Upper lobe of left lung (tissue), 6 donors: ENCODE measurements around the gene IBA57. TPM values are rescaled to one million over a fixed set of nuclear protein-coding genes. Genes with fewer than 3 reads are reported as not detected.

ENCODE experiments used
- ATAC-seq, 2 donors: fragments of 200-7000 bp; cut with Tn5 transposase; one replicate each; pipeline ENCODE4 v1.9.1; 2022; ENCODE audit warnings: mild to moderate bottlenecking in 2 of 2, moderate library complexity in 2 of 2; ENCODE audit not compliant: low FRiP score in 2 of 2
- DNase-seq, 2 donors: peaks; one replicate each; pipeline ENCODE4 v3.0.0-alpha.2; 2019 to 2020
- H3K27ac ChIP-seq, 4 donors: fragments of 200-600 bp; sonication (generic); one replicate each; pipeline ENCODE4 v1.5.1; 2016 to 2019
- H3K27me3 ChIP-seq, 4 donors: fragments of 200-600 bp; sonication (generic); one replicate each; pipeline ENCODE4 v1.5.1; 2017 to 2019
- H3K36me3 ChIP-seq, 4 donors: fragments of 200-600 bp; sonication (generic); one replicate each; pipeline ENCODE4 v1.5.1; 2016 to 2019
- H3K4me1 ChIP-seq, 4 donors: fragments of 200-600 bp; sonication (generic); one replicate each; pipeline ENCODE4 v1.5.1; 2018 to 2019
- H3K4me3 ChIP-seq, 4 donors: fragments of 200-600 bp; sonication (generic); one replicate each; pipeline ENCODE4 v1.5.1; 2017 to 2019; ENCODE audit warnings: mild to moderate bottlenecking in 2 of 4, moderate library complexity in 1 of 4
- H3K9me3 ChIP-seq, 4 donors: fragments of 200-600 bp; sonication (generic); one replicate each; pipeline ENCODE4 v1.5.1; 2018 to 2019
- CTCF ChIP-seq, 6 experiments: fragments of 450-650 bp in 4 of 6; fragments of 200-600 bp in 2 of 6; sonication (generic) in 2 of 6; IDR thresholded peaks; one replicate each; pipeline ENCODE4 v1.5.1; 2016 to 2019; ENCODE audit warnings: antibody characterized with exemption in 6 of 6
- EP300 ChIP-seq, 4 donors: sonication (generic); formaldehyde crosslinking; IDR thresholded peaks; one replicate each; pipeline ENCODE4 v1.5.1; 2017; ENCODE audit warnings: antibody characterized with exemption in 4 of 4, control low read depth in 2 of 4
- POLR2A ChIP-seq, 4 donors: fragments of 450-650 bp; IDR thresholded peaks; one replicate each; pipeline ENCODE4 v1.5.1; 2016 to 2017; ENCODE audit warnings: antibody characterized with exemption in 4 of 4, mild to moderate bottlenecking in 2 of 4
- POLR2AphosphoS5 ChIP-seq, 2 donors: sonication (generic); formaldehyde crosslinking; IDR thresholded peaks; one replicate each; pipeline ENCODE4 v1.5.1; 2017; ENCODE audit warnings: antibody characterized with exemption in 2 of 2
- WGBS, 2 donors: methylation state at CpG; one replicate each; pipeline ENCODE4 v1.1.5; 2017 to 2018; 5-methylcytosine and 5-hydroxymethylcytosine counted together
- total RNA-seq, 6 donors: library from RNA; depleted of rRNA in 4 of 6; stranded (reverse); fragments of >200 nt in 4 of 6; gene quantifications; one replicate each; pipeline versions ENCODE4 v1.1.0 to v1.2.1, GENCODE V29; 2016 to 2021
- donor health status: DM: no; HTN: no; CAD: no; lungs with moderate emphysema.
- donor health status: DM: no; HTN: yes; CAD: no; lungs with severe emphysema.

The IBA57 gene
- total RNA-seq, 6 donors from 2014 or later = 6.1 to 19.3 (median 13.9) TPM

GRCh38 chr1:228175316-228176023 lies 9.9 kb downstream of the IBA57 start:
- peaks cover 27 to 48% (median 39%) of the 10 kb centered on the region in 4 donors for H3K4me1 ChIP-seq
- H3K27me3 ChIP-seq = no peaks in the 10 kb centered on the region
- no peak for ATAC-seq

GRCh38 chr1:228176024-228176395 lies 10.4 kb downstream of the IBA57 start:
- no peaks in the 10 kb centered on the region for H3K27me3 ChIP-seq
- ATAC-seq (no peak), DNase-seq (no peak)
- H3K36me3 ChIP-seq = peaks cover 0 to 12% (median 7%) of the 10 kb centered on the region in 4 donors
- H3K27ac ChIP-seq = peak overlapping the region; percentile 33 to 86 (median 71)
- no peaks in the 10 kb centered on the region for H3K9me3 ChIP-seq
- peaks cover 30 to 51% (median 39%) of the 10 kb centered on the region in 4 donors for H3K4me1 ChIP-seq
- TF ChIP-seq EP300 (IDR thresholded peaks at IDR 0.05) = no peak
- TF ChIP-seq POLR2AphosphoS5 (IDR thresholded peaks at IDR 0.05) = no peak
- no peak for TF ChIP-seq POLR2A (IDR thresholded peaks at IDR 0.05)
- TF ChIP-seq CTCF (IDR thresholded peaks at IDR 0.05) = no peak
- 86% methylated on average over 4 of the region's 4 CpGs; no CpG with 5 or more reads in 1 of the 2 donors for WGBS, 2 donors
- H3K4me3 ChIP-seq = peak overlapping the region in 2 of 4 donors; percentile 34 to 46

More at GRCh38 chr1:228175316-228176023, 9.9 kb downstream of the IBA57 start:
- H3K9me3 ChIP-seq = no peaks in the 10 kb centered on the region
- DNase-seq = no peak
- H3K4me3 ChIP-seq = peak overlapping the region in 2 of 4 donors; percentile 34 to 46
- TF ChIP-seq POLR2A (IDR thresholded peaks at IDR 0.05) = no peak
- TF ChIP-seq EP300 (IDR thresholded peaks at IDR 0.05) = no peak
- TF ChIP-seq CTCF (IDR thresholded peaks at IDR 0.05) = no peak
- no peak for TF ChIP-seq POLR2AphosphoS5 (IDR thresholded peaks at IDR 0.05)
- 64 to 88% methylated on average over 7 to 18 of the region's 18 CpGs for WGBS, 2 donors
- peaks cover 0 to 12% (median 7%) of the 10 kb centered on the region in 4 donors for H3K36me3 ChIP-seq
- H3K27ac ChIP-seq = peak overlapping the region; percentile 58 to 86 (median 71)

- peaks cover 0 to 12% (median 7%) of the 10 kb centered on the region in 4 donors for H3K36me3 ChIP-seq
- peak overlapping the region; percentile 33 to 86 (median 71) for H3K27ac ChIP-seq
- H3K27me3 ChIP-seq = no peaks in the 10 kb centered on the region
- peaks cover 31 to 57% (median 41%) of the 10 kb centered on the region in 4 donors for H3K4me1 ChIP-seq
- peak overlapping the region in 2 of 4 donors; percentile 34 to 46 for H3K4me3 ChIP-seq
- WGBS, 2 donors = 70 to 92% methylated on average over 9 to 18 of the region's 19 CpGs
- DNase-seq (peak in 1 of 2 donors; percentile 79), ATAC-seq (no peak)
- no peaks in the 10 kb centered on the region for H3K9me3 ChIP-seq
- TF ChIP-seq POLR2AphosphoS5 (IDR thresholded peaks at IDR 0.05) (no peak), EP300 (IDR thresholded peaks at IDR 0.05) (no peak), CTCF (IDR thresholded peaks at IDR 0.05) (no peak), POLR2A (IDR thresholded peaks at IDR 0.05) (no peak)
These were observed 11.0 kb downstream of the IBA57 start for GRCh38 chr1:228176461-228177182.

- TF ChIP-seq POLR2AphosphoS5 (IDR thresholded peaks at IDR 0.05) (no peak), EP300 (IDR thresholded peaks at IDR 0.05) (no peak), POLR2A (IDR thresholded peaks at IDR 0.05) (no peak), CTCF (IDR thresholded peaks at IDR 0.05) (no peak)
- ATAC-seq (no peak), DNase-seq (no peak)
- Histone ChIP-seq H3K4me1 (peaks cover 31 to 61% (median 43%) of the 10 kb centered on the region in 4 donors), H3K27me3 (no peaks in the 10 kb centered on the region), H3K4me3 (peak overlapping the region in 1 of 4 donors; percentile 46), H3K9me3 (no peaks in the 10 kb centered on the region), H3K36me3 (peaks cover 0 to 12% (median 7%) of the 10 kb centered on the region in 4 donors), H3K27ac (peak overlapping the region; percentile 33 to 86 (median 71))
- 72 to 88% methylated on average over 4 to 5 of the region's 5 CpGs for WGBS, 2 donors
These were observed 11.5 kb downstream of the IBA57 start for GRCh38 chr1:228177183-228177475.
